ENCODE measurements around the gene GJB5.

GJB5 gene

GRCh38 chr1:34796990-34797389 lies 42.1 kb downstream of the GJB5 start:
- DNase-seq = no peak

GRCh38 chr1:34800214-34800613 lies 45.4 kb downstream of the GJB5 start:
- no peak for DNase-seq

GRCh38 chr1:34803770-34804169 lies 48.9 kb downstream of the GJB5 start:
- DNase-seq = no peak

GRCh38 chr1:34806396-34806795 lies 51.5 kb downstream of the GJB5 start:
- no peak for DNase-seq

All from 8988T (cell line).